GM06990 (cell line): ENCODE measurements around the gene OR10V1.

ENCODE experiments used
- DNase-seq: peaks from one replicate; pipeline ENCODE4 v3.0.0-alpha.2; 2011; ENCODE audit not compliant: insufficient read length; ENCODE audit errors: extremely low read depth
- H3K27me3 ChIP-seq: replicated peaks from 2 replicates; pipeline ENCODE4 v1.6.0; 2011; ENCODE audit warnings: low read length; ENCODE audit not compliant: control insufficient read depth, insufficient read depth
- H3K36me3 ChIP-seq: 2 replicates; pipeline ENCODE4 v1.5.1; 2011; ENCODE audit warnings: low read length; ENCODE audit not compliant: control insufficient read depth, insufficient read depth
- H3K4me3 ChIP-seq: replicated peaks from 2 replicates; pipeline ENCODE4 v1.5.1; 2011; ENCODE audit warnings: low read depth, mild to moderate bottlenecking, control low read depth, low read length
- CTCF ChIP-seq: IDR thresholded peaks from 2 replicates; pipeline ENCODE4 v1.5.1; 2011; ENCODE audit warnings: low read length, control low read depth, mild to moderate bottlenecking, inconsistent platforms; ENCODE audit not compliant: insufficient read depth, poor library complexity, severe bottlenecking

The OR10V1 gene

GRCh38 chr11:59756558-59756840 is 42.9 kb upstream of the OR10V1 start:
- no peaks in the 10 kb centered on the region for H3K36me3 ChIP-seq
- no peaks in the 10 kb centered on the region; the same call in 1 of the 2 replicates for H3K27me3 ChIP-seq
- no peak for DNase-seq
- no peak for TF ChIP-seq CTCF
- no peak overlapping the region for H3K4me3 ChIP-seq

- Histone ChIP-seq H3K27me3 (no peaks in the 10 kb centered on the region; the same call in 1 of the 2 replicates), H3K4me3 (peak overlapping the region; percentile 77), H3K36me3 (no peaks in the 10 kb centered on the region)
- no peak for TF ChIP-seq CTCF
- DNase-seq: no peak
Measured at GRCh38 chr11:59755701-59756557, 42.3 kb upstream of the OR10V1 start.

DNA sequence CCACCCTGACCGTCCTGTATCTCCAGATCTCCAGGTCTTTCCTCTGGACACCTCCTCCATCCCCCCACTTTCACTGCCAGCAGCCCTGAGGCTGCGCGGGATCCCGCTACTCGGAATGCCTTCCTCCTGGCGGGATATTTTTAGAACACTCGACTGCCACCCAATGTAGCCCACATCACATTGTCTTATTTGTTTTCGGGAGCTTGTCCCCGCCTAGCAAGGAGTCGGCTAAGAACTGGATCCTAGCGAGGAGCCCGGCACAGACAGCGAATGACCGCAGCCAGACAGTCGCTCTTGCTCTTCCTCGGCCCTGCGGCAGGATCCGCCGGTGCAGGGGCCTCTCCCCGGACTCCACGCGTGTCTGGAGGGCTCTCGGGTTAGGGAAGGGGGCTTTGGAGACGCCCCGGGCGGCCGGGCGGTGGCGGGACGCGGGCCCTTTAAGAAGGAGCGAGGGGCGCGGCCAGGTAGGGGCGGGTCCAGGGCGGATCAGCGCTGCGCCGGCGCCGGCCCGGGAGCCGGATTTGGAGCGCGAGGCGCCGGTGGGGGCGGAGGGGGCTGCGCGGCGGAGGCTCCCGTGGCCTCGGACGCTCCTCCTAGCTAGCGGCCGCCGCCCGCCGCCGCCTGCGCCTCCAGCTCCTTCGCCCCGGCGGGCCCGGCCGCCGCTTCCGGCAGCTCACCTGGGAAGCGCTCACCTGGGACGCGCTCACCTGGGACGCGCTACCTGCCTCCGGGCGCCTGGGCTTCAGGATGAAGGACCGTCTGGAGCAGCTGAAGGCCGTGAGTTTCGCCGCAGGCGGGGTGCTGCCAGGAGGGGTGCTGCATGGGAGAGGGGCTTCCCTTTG is 41.4 kb upstream of the OR10V1 start, which contains the start of gene STX3:
STX3 (plus strand) TSS at position 518 of the 842 bp plus-strand sequence; CDS start at position 748, 230 bp downstream.
- H3K27me3 ChIP-seq: no peaks in the 10 kb centered on the region
- H3K36me3 ChIP-seq: no peaks in the 10 kb centered on the region
- TF ChIP-seq CTCF: no peak
- peak; percentile 64 for DNase-seq
- H3K4me3 ChIP-seq: peak within 1 kb of the TSS; percentile 77

GRCh38 chr11:59754494-59754858 is 40.8 kb upstream of the OR10V1 start:
- no peak for TF ChIP-seq CTCF
- Histone ChIP-seq H3K36me3 (no peaks in the 10 kb centered on the region), H3K27me3 (no peaks in the 10 kb centered on the region), H3K4me3 (peak overlapping the region; percentile 77)
- no peak for DNase-seq

- Histone ChIP-seq H3K4me3 (peak overlapping the region; percentile 77), H3K36me3 (no peaks in the 10 kb centered on the region), H3K27me3 (no peaks in the 10 kb centered on the region)
- peak; percentile 89 for TF ChIP-seq CTCF
- peak; percentile 65 for DNase-seq
Measured at GRCh38 chr11:59753650-59754493, 40.2 kb upstream of the OR10V1 start.
